T-helper 1 cell (primary cell): ENCODE measurements around the gene NLRX1.
"Not testable (repeated sequence)": the region's sequence is repeated elsewhere in the genome, so short reads cannot be mapped to it uniquely, and the experiment has no call there.

Experiments
- DNase-seq, 5 donors: peaks; one replicate each; pipeline ENCODE4 v3.0.0-alpha.2; 2012 to 2020

The NLRX1 gene

DNA sequence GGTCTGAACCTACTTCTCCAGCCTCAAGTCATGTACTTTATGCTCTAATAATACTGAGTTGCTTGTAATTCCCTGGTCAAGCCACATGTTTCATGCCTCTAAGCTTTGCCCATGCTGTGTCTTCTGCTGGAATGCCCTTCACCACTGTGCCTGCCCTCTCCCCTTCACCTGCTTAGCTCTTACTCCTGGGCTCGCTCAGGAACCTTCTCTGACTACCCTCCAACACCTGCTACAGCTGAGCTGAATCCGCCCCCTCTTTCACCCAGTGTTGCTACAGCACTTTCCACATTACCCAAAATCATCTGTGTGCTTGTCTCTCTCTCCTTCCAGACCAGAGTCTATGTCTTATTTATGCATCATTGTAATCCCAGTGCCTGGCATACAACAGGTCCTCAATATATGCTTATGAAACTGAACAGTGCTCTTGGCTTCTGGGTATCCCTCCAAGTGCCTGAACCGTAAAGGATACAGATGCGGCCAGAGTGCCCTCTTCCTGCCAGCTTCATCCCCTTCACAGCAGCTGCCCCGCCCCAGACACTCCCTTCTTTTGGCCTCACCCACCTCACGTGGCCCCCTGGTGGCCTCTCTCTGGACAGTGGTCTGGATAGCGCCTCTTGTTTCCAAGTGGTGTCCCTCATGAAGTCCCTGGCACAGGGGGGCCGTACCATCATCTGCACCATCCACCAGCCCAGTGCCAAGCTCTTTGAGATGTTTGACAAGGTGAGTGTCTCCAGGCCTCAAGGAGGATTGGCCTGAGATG, 12.6 kb upstream of the NLRX1 start:
- DNase-seq = no peak

DNA sequence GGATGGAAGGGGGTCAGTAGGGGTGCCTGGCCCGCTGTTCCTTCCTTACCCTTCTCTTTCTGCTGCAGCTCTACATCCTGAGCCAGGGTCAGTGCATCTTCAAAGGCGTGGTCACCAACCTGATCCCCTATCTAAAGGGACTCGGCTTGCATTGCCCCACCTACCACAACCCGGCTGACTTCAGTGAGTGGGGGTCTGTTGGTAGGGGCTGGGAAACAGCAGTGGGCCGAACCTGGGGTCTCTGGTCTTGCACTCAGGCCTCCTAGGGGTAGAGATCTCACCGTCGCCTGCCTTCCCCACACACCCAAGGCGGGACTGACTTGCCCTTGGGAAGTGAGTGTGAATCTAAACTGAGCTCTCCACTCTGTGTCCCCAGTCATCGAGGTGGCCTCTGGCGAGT, 12.0 kb upstream of the NLRX1 start:
- DNase-seq = no peak

DNA sequence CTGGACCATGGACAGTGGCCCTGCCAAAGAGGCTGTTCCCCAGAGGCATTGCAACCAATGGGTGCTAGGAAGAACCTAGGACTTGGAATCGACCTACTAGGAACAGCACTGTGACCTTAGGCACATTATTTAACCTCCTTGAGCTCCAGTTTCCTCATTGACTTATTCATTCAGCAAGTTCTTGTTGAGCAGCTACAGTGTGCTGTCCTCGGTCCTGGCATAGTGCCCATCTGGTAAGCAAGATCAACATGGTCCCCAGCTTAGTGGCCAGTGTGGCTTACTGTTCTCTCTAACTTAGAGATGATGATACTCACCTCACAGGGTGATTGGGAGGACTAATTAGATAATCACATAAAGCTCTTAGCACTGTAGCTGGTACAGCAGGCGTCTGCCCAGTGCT, 11.5 kb upstream of the NLRX1 start:
- no peak for DNase-seq

DNA sequence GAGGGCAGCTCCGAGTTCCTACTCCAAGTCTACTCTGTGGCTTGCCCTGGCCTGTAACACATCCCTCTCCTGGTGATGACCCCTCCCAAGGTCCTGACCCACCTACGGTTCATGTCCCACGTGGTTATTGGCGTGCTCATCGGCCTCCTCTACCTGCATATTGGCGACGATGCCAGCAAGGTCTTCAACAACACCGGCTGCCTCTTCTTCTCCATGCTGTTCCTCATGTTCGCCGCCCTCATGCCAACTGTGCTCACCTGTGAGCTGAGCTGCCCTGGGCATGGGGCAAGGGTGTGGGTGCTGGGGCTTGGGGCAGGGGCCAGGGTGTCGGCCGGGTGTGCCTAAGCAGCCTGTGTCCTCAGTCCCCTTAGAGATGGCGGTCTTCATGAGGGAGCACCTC, 10.1 kb upstream of the NLRX1 start:
- DNase-seq = no peak

DNA sequence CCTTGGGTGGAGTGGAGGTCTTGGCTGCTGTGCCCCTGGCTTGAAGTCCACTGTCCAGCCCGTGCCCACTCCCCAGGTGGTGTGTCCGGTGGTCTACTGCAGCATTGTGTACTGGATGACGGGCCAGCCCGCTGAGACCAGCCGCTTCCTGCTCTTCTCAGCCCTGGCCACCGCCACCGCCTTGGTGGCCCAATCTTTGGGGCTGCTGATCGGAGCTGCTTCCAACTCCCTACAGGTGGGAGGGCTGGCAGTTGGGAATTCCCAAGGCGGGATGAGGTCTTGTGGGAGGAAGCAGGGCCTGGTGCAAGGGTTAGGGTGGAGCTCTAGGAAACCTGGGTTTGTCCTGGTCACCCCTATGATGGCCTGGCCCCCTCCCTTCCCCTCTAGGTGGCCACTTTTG, 8.4 kb upstream of the NLRX1 start:
- no peak for DNase-seq

DNA sequence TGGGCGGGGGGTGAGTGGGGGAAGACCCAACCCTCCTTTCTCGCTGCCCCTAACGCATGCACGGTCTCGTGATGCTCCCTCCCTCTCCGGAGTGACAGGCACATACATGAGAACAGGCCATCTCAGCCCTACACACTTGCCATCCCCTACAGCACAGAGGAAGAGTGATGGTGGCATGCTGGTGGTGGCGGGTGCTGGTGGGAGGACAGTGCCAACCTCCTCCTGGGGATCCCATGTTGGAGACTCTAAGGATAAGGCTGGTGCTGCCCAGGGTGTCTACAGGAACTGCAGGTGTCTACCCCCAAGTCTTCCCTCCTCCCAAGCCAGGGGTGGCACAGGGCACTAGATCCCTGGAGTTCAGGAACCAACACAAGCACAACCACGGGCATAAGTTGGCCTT, 6.7 kb upstream of the NLRX1 start:
- no peak for DNase-seq

DNA sequence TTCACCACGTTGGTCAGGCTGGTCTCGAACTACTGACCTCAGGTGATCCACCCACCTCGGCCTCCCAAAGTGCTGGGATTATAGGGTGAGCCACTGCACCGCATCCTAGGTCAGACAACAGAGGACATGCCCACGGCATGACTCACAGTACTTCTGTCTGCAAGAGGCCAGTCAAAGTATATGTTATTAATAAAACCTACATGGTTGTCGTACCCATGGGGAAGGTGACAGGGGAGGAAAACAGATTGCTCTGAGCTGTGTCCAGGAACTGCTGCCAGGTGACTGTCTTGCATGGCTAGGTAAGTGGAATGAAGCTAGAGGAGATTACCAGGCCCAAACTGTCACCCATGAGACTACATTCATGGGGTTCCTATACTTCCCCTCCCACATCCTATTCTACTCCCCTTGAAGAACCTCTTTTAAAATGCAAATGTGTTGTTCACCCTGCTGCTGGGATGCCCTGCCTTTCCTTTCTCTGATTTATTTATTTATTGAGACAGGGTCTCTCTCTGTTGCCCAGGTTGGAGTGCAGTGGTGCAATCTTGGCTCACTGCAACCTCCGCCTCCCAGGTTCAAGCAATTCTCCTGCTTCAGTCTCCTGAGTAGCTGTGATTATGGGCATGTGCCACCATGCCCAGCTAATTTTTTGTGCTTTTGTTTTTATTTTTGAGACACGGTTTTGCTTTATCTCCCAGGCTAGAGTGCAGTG, 2.0 kb upstream of the NLRX1 start:
- no peak for DNase-seq

DNA sequence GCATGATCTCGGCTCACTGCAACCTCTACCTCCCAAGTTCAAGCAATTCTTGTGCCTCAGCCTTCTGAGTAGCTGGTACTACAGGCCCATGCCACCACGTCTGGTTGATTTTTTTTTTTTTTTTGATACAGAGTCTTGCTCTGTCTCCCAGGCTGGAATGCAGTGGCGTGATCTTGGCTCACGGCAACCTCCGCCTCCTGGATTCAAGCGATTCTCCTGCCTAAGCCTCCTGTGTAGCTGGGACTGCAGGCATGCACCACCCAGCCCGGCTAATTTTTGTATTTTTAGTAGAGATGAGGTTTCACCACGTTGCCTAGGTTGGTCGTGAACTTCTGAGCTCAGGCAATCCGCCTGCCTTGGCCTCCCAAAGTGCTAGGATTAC, 1.5 kb upstream of the NLRX1 start:
- DNase-seq = not testable (repeated sequence)

DNA sequence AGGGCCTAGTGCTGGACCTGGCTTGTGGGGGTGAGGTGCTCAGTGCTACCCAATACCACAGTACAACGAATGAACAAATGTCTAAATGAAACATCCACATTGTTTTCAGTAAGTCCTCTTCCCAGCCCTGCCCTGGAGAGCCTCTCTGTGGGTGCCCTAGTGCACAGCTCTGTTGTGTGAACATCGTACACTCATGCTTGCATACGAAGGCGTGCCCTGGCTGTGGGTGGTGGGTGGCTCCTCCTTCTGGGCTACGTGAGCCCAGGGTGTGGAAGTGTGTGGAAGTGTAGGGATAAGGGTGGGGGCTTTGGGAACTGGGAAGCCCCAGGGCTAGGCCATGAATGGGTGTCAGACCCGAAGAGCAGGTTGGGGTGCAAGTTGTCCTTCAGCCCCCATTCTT, 592 bp upstream of the NLRX1 start:
- no peak for DNase-seq

DNA sequence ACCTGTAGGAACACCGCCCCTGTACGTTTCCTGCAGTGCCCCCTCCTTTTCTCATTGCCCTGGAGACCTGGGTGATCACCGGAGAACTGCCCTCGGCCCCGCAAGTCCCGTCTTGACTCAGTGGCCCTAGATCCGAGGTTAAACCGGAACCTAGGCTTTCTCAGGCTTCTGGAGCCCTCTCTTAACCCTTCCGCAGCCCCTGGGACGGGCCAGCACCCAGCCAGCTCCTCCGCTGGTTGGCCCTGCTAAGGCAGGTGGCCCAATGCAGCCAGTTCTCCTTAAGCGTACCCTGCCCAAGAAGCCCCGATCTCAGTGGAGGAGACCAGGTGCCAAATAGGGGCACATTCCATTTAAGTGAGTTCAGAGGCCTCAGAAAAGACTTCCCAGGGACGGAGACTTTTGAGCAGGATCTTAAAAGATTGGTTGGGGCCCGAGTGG, 776 bp downstream of the NLRX1 start:
- DNase-seq = peak in 1 of 5 donors; percentile 56

DNA sequence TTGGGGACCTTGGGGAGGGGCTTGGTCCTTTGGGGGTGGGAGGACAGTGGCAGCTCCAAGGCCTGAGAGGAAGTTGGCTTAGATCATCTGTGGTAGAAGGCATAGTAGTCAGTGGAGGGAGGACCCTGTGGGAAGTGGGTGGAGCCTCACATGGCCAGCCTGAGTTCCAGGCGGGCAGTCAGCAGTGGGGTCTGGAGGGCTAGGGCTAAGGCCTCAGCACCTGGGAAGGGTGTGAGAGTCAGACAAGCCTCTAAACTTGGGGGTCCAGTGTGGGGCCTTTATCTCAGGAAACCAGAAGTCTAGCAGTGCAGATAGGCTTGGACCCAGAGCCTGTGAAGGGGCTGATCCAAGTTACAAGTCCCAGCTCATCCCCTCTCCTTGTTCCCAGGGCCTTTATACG, 4.0 kb downstream of the NLRX1 start:
- DNase-seq = no peak

DNA sequence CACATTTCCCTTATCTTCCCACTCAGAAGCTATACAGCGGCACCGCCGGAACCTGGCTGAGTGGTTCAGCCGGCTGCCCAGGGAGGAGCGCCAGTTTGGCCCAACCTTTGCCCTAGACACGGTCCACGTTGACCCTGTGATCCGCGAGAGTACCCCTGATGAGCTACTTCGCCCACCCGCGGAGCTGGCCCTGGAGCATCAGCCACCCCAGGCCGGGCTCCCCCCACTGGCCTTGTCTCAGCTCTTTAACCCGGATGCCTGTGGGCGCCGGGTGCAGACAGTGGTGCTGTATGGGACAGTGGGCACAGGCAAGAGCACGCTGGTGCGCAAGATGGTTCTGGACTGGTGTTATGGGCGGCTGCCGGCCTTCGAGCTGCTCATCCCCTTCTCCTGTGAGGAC, 4.9 kb downstream of the NLRX1 start:
- no peak for DNase-seq

DNA sequence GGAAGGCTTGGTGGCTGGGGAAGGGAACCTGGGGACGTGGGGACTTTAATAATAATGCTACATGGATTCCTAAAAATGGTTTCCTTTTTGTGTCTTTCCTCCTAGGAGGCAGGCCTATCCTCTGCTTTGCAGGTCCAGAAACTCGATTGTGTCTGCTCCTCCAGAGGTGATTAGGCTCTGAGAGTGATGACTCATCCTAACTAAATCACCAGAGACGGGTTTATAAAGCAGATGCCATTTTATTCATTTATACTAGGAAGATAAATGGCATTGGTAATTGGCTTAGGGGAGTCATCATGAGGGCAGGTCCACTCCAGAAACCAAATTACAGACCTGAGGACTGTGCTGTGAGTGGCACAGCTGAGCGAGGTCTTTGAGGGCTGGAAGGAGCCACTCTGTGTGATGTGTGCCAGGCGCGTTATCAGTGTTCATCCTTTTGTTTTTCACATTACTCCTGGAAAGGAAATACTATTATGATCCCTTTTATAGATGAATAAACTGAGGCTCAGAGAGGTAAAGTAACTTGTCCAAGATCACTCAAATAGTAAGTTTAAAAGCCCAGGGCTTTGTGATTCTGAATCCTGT, 7.1 kb downstream of the NLRX1 start:
- no peak for DNase-seq

DNA sequence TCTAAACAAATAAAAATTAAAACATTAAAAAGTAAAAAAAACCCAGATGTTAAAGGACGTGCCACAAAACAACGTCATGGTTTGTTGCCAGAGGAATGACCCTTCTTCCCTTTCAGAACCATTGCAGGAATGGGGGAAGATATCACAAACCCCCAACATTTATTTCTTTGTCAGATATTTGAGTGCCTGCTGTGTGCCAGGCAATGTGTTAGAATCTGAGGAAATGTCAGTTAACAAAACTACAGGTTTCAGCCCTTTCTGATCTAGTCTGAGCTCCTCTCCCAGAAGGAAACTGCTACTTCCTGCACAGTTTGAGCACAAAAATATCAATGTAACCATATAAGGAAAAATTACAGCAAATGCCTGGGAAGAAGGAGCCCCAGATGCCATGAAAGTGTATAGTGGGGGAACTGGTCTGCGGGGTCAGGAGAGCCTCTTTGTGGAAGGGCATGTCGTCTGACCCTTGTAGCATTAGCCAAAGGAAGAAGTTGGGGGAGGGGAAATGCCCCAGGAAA, 9.7 kb downstream of the NLRX1 start:
- DNase-seq = peak in 1 of 5 donors; percentile 21

DNA sequence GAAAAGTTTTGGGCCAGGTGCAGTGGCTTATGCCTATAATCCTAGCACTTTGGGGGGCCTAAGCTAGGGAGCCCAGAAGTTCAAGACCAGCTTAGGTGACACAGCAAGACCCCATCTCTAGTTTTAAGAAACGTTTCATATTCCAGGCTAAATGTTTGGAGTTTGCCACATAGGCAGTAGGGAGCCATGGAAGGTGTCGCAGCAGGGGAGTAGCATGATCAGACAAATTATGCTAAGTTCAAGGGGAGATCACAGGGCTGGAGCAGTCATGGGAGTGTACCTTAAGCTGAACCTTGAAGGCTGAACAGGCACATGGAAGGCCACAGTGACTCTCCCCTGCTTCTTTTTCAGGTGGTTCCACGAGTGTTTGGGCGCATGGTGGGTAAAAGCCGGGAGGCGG, 10.8 kb downstream of the NLRX1 start:
- no peak for DNase-seq

DNA sequence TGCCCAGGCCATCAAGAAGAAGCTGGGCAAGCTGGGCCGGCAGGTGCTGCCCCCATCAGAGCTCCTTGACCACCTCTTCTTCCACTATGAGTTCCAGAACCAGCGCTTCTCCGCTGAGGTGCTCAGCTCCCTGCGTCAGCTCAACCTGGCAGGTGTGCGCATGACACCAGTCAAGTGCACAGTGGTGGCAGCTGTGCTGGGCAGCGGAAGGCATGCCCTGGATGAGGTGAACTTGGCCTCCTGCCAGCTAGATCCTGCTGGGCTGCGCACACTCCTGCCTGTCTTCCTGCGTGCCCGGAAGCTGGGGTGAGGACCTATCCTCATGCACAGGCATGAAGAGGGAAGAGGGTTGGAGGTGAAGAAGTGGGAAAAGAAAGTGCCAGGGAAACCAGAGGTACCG, 11.5 kb downstream of the NLRX1 start:
- no peak for DNase-seq

DNA sequence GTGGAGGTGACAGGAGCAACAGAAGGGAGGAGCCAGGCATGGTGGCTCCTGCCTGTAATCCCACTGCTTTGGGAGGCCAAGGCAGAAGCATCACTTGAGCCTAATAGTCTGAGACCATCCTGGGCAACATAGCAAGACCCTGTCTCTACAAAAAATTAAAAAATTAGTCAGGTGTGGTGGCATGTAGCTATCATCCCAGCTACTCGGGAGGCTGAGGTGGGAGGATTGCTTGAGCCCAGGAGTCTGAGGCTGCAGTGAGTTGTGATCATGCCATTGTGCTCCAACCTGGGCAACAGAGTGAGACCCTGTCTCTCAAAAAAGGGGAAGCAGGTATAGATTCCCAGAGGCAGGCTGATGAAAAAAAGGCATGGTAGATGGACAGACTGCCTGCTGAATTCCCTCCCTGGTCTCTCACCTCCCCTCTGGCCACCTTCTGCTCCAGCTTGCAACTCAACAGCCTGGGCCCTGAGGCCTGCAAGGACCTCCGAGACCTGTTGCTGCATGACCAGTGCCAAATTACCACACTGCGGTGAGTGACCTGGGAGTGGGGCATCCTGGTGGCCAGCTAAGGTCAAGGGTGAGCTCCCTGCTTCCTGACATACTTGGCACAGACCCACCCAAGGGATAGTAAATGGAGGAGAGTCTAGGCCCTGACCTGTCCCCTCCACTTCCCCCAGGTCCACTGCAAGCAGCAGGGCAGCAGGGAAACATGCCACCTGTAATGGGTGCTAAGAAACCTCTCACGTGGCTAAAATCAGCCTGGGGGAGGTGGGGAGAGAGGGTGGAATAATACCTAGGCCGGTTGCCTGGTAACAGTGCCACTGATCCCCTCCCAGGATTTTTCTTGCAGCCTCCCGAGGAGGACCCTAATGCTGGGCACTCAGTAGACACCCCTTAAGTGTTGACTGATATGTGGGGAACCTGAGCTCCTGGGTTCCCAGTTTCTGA, 12.5 kb downstream of the NLRX1 start:
- no peak for DNase-seq

DNA sequence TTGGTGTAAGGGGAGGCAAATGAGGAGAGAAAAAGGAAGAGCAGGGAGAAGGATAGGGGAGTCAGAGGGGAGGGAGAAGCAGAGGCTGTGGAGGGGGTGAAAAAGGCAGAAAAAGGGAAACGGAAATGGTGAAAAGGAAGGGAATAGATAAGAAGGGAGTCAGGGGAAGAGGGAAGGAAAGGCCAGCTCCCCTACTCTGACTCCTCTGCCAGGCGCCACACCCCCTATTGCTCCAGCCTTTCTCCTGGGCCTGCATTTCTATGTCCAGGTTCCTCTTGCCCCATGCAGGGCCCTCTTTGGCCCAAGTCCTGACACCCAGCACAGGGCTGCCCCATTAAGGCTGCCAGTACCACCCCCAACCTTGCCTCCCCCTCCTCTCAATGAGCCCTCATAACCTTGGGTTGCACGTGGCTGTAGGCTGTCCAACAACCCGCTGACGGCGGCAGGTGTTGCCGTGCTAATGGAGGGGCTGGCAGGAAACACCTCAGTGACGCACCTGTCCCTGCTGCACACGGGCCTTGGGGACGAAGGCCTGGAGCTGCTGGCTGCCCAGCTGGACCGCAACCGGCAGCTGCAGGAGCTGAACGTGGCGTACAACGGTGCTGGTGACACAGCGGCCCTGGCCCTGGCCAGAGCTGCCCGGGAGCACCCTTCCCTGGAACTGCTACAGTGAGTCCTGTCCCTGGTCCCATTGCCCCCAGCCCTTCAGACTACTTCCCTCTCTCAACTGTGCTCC, 13.3 kb downstream of the NLRX1 start:
- DNase-seq = no peak

DNA sequence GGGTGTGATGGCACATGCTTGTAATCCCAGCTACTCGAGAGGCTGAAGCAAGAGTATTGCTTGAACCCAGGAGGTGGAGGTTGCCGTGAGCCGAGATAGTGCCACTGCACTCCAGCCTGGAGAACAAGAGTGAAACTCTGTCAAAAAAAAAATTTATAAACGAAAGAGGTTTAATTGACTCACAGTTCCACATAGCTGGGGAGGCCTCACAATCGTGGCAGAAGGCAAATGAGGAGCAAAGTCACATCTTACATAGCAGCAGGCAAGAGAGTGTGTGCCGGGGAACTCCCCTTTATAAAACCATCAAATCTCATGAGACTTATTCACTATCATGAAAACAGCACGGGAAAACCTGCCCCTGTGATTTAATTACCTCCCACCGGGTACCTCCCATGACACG, 15.9 kb downstream of the NLRX1 start:
- DNase-seq = not testable (repeated sequence)

DNA sequence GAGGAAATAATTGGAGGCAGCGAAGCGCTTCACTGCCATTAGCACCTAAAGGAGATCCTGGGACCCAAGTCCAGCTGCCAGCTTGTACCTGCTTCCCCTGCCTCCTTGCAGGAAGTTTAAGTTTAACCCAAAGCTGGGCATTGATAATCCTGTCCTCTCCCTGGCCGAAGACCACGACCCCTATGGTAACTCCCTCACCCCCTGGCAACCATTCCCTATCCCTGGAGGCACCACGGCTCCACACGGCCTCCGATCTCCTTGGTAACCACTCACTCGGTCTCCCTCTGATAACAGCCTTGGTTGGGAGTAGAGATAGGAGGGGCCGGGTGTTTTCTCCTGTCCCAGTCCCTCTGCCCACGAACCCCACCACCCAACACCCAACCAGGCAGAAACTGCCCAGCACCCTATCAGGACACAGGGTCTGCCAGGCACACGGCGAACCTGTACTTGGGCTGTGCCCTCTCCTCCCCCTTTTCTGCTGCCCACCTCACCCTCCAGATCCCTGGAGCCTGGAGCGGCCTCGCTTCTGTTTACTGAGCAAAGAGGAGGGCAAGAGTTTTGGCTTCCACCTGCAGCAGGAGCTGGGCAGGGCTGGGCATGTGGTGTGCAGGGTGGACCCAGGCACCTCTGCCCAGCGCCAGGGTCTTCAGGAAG, 17.6 kb downstream of the NLRX1 start:
- no peak for DNase-seq

DNA sequence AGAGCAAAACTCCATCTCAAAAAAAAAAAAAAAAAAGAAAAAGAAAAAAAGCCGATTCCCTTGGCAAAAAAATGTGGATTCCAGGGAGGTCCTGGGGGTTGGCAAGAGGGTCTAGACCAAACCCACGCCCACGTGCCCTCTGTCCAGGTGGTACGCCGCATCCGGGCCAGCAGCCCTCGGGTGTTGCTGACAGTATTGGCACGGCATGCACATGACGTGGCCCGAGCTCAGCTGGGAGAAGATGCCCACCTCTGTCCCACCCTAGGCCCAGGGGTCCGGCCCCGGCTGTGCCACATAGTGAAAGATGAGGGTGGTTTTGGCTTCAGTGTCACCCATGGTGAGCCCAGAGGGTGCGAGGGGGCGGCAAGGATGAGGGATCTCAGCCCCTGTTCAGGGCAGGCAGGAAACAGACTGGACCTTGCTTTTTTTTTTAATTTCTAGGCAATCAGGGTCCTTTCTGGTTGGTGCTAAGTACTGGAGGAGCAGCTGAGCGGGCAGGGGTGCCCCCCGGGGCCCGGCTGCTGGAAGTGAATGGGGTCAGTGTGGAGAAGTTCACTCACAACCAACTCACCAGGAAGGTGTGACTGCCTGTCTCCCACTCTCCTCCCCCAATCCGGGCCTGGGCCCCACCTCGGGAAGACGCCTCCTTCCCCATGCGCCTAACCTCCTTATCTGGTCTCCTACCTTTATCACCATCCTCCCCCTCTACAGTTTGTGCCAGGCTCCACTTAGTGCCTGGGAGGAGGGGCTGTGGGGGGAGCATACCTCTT, 18.8 kb downstream of the NLRX1 start:
- no peak for DNase-seq
